CD14-positive monocyte (primary cell): Measurements from ENCODE around the gene GZMB. TPM values are rescaled to one million over a fixed set of nuclear protein-coding genes. Genes with fewer than 3 reads are reported as not detected.
A peak's percentile ranks its signal among the peaks of the same experiment; 100 is the strongest.

Experiments used
- DNase-seq, 3 donors: peaks; one replicate each; pipeline ENCODE4 v3.0.0-alpha.2; 2011 to 2022
- H2AFZ ChIP-seq: 2 replicates; pipeline ENCODE4 v1.6.0; 2012; ENCODE audit warnings: mild to moderate bottlenecking, low read depth, low read length, inconsistent platforms; ENCODE audit not compliant: insufficient read depth, poor library complexity, severe bottlenecking
- H3K27ac ChIP-seq, 2 donors: 1 replicate in 1 of 2; 2 replicates in 1 of 2; pipeline ENCODE4 v1.5.1; 2012 to 2013; ENCODE audit warnings: low read length in 2 of 2, control low read depth in 1 of 2, inconsistent platforms in 1 of 2, low read depth in 1 of 2, mild to moderate bottlenecking in 1 of 2
- H3K27me3 ChIP-seq, 2 donors: one replicate each; pipeline versions ENCODE4 v1.6.0 to v1.6.1; 2011 to 2013; ENCODE audit warnings: low read length in 2 of 2; ENCODE audit not compliant: control insufficient read depth in 2 of 2, insufficient read depth in 2 of 2
- H3K36me3 ChIP-seq, 2 donors: replicated peaks in 1 of 2; 1 replicate in 1 of 2; 2 replicates in 1 of 2; pipeline versions ENCODE4 v1.5.1 to v1.6.1; 2012 to 2013; ENCODE audit warnings: low read length in 2 of 2, control low read depth in 1 of 2, inconsistent platforms in 1 of 2, mild to moderate bottlenecking in 1 of 2; ENCODE audit not compliant: insufficient read depth in 2 of 2, control insufficient read depth in 1 of 2
- H3K4me1 ChIP-seq, 2 donors: 1 replicate in 1 of 2; 2 replicates in 1 of 2; pipeline versions ENCODE4 v1.5.1 to v1.6.1; 2012 to 2013; ENCODE audit warnings: low read length in 2 of 2, control low read depth in 1 of 2, inconsistent platforms in 1 of 2, mild to moderate bottlenecking in 1 of 2, moderate library complexity in 1 of 2; ENCODE audit not compliant: insufficient read depth in 2 of 2, control insufficient read depth in 1 of 2
- H3K4me2 ChIP-seq: replicated peaks from 2 replicates; pipeline ENCODE3; 2012; ENCODE audit warnings: low read length, moderate library complexity, mild to moderate bottlenecking; ENCODE audit not compliant: poor library complexity, severe bottlenecking; ENCODE audit errors: extremely low read depth
- H3K4me3 ChIP-seq, 3 experiments: fragments of 200-600 bp in 1 of 3; sonication (generic) in 1 of 3; replicated peaks in 1 of 3; 1 replicate in 2 of 3; 2 replicates in 1 of 3; pipeline ENCODE4 v1.5.1; 2011 to 2013; ENCODE audit warnings: low read length in 3 of 3, mild to moderate bottlenecking in 3 of 3, control low read depth in 2 of 3, low read depth in 2 of 3, inconsistent platforms in 1 of 3, moderate library complexity in 1 of 3
- H3K79me2 ChIP-seq: 2 replicates; pipeline ENCODE4 v1.6.0; 2012; ENCODE audit warnings: mild to moderate bottlenecking, control low read depth, inconsistent platforms, low read length, moderate library complexity; ENCODE audit not compliant: insufficient read depth
- H3K9ac ChIP-seq: 2 replicates; pipeline ENCODE4 v1.6.0; 2017; ENCODE audit warnings: low read length, mild to moderate bottlenecking; ENCODE audit not compliant: insufficient read depth, poor library complexity, severe bottlenecking
- H3K9me3 ChIP-seq, 2 donors: replicated peaks in 1 of 2; 1 replicate in 1 of 2; 2 replicates in 1 of 2; pipeline versions ENCODE4 v1.5.1 to v1.6.1; 2012 to 2013; ENCODE audit warnings: low read length in 2 of 2, control low read depth in 1 of 2; ENCODE audit not compliant: control insufficient read depth in 1 of 2, insufficient read depth in 1 of 2
- H4K20me1 ChIP-seq: 2 replicates; pipeline ENCODE4 v1.6.0; 2012; ENCODE audit warnings: mild to moderate bottlenecking, low read length, control low read depth, moderate library complexity; ENCODE audit not compliant: insufficient read depth
- H3K27ac Mint-ChIP-seq, 7 donors: one replicate each; pipeline ENCODE4 v1.8.0; 2020; ENCODE audit warnings: mild to moderate bottlenecking in 7 of 7, mixed read lengths in 7 of 7, moderate library complexity in 6 of 7, inconsistent platforms in 2 of 7
- H3K27me3 Mint-ChIP-seq, 3 donors: one replicate each; pipeline ENCODE4 v1.8.0; 2021 to 2022; ENCODE audit warnings: low read depth in 3 of 3, mild to moderate bottlenecking in 3 of 3, mixed read lengths in 3 of 3, moderate library complexity in 3 of 3, inconsistent platforms in 1 of 3
- H3K36me3 Mint-ChIP-seq, 2 donors: one replicate each; pipeline ENCODE4 v1.8.0; 2020; ENCODE audit warnings: mixed read lengths in 2 of 2, inconsistent platforms in 1 of 2, mild to moderate bottlenecking in 1 of 2
- H3K4me1 Mint-ChIP-seq: one replicate; pipeline ENCODE4 v1.8.0; 2020; ENCODE audit warnings: mild to moderate bottlenecking, mixed read lengths
- H3K4me3 Mint-ChIP-seq, 2 donors: one replicate each; pipeline ENCODE4 v1.8.0; 2020; ENCODE audit warnings: mild to moderate bottlenecking in 2 of 2, mixed read lengths in 2 of 2, moderate library complexity in 1 of 2
- H3K9me3 Mint-ChIP-seq, 7 donors: one replicate each; pipeline ENCODE4 v1.8.0; 2020 to 2022; ENCODE audit warnings: mixed read lengths in 7 of 7, mild to moderate bottlenecking in 6 of 7, moderate library complexity in 6 of 7, inconsistent platforms in 2 of 7
- WGBS: methylation state at CpG from one replicate; pipeline ENCODE4 v1.1.5; 2013; ENCODE audit warnings: missing lambda C conversion rate; ENCODE audit not compliant: insufficient coverage; 5-methylcytosine and 5-hydroxymethylcytosine counted together
- intact Hi-C, 2 donors: fragments of 100-400 bp; cut with micrococcal nuclease; formaldehyde crosslinking; loops; one replicate each; pipeline versions ENCODE4 v1.15.0 to v1.15.1; 2023
- polyA plus RNA-seq, 3 donors: library from polyadenylated mRNA; depleted of rRNA in 1 of 3; unstranded in 2 of 3; stranded (reverse) in 1 of 3; fragments of 300-500 nt in 2 of 3; fragments of >200 nt in 1 of 3; fragmentation: Illumina TruSeq in 2 of 3; gene quantifications; 1 replicate in 2 of 3; 2 replicates in 1 of 3; pipeline ENCODE4 v1.2.3, GENCODE V29; 2012 to 2021
- TF ChIP-seq, protein P1 (sequence below): fragments of 200-600 bp; IDR thresholded peaks from one replicate; pipeline ENCODE4 v1.8.0; 2022; ENCODE audit warnings: antibody characterized with exemption, mild to moderate bottlenecking

GZMB gene
- polyA plus RNA-seq, 3 donors: 1.0 to 1.3 TPM; not detected in 1

DNA sequence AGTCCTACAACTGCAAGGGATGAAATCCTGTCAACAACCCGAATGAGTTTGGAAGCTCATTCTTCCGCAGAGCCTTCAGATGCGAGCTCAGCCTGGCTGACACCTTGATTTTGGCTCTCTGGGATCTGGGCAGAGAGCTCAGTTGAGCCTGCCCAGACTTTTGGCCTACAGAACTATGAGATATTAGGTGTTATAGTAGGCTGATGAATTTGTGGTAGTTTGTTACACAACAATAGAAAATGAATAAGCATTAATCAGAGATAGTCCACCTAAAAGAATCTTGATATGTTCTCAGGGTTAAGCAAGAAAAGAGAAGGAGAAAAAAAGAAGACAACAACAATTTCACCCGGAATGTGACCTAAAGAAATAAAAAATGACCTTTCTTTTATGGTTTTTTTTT, 30.4 kb upstream of the GZMB start:
- H3K9me3 Mint-ChIP-seq: no peaks in the 10 kb centered on the region
- H3K4me1 Mint-ChIP-seq: peaks cover 64% of the 10 kb centered on the region
- no peaks in the 10 kb centered on the region for H3K36me3 Mint-ChIP-seq
- Histone ChIP-seq H3K4me3 (no peak overlapping the region), H3K9ac (no peak overlapping the region), H3K36me3 (no peaks in the 10 kb centered on the region), H3K4me1 (peaks cover 48 to 62% of the 10 kb centered on the region in 2 donors), H3K9me3 (no peaks in the 10 kb centered on the region), H3K79me2 (no peaks in the 10 kb centered on the region), H3K4me2 (no peak overlapping the region), H4K20me1 (no peaks in the 10 kb centered on the region), H3K27me3 (no peaks in the 10 kb centered on the region), H2AFZ (no peak overlapping the region), H3K27ac (no peak overlapping the region)
- peaks cover 0 to 5% (median 4%) of the 10 kb centered on the region in 3 donors for H3K27me3 Mint-ChIP-seq
- TF ChIP-seq, protein P1, sequence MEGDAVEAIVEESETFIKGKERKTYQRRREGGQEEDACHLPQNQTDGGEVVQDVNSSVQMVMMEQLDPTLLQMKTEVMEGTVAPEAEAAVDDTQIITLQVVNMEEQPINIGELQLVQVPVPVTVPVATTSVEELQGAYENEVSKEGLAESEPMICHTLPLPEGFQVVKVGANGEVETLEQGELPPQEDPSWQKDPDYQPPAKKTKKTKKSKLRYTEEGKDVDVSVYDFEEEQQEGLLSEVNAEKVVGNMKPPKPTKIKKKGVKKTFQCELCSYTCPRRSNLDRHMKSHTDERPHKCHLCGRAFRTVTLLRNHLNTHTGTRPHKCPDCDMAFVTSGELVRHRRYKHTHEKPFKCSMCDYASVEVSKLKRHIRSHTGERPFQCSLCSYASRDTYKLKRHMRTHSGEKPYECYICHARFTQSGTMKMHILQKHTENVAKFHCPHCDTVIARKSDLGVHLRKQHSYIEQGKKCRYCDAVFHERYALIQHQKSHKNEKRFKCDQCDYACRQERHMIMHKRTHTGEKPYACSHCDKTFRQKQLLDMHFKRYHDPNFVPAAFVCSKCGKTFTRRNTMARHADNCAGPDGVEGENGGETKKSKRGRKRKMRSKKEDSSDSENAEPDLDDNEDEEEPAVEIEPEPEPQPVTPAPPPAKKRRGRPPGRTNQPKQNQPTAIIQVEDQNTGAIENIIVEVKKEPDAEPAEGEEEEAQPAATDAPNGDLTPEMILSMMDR: no peak
- 97% methylated on average over 3 of the region's 4 CpGs for WGBS
- intact Hi-C loops: no loop called here
- no peak for DNase-seq
- H3K4me3 Mint-ChIP-seq: no peak overlapping the region
- no peak overlapping the region for H3K27ac Mint-ChIP-seq

- Histone ChIP-seq H3K27me3 (no peaks in the 10 kb centered on the region), H3K9ac (no peak overlapping the region), H4K20me1 (no peaks in the 10 kb centered on the region), H3K9me3 (no peaks in the 10 kb centered on the region), H2AFZ (peak overlapping the region; percentile 50), H3K36me3 (no peaks in the 10 kb centered on the region), H3K79me2 (no peaks in the 10 kb centered on the region), H3K4me1 (peaks cover 48 to 62% of the 10 kb centered on the region in 2 donors), H3K4me2 (peak overlapping the region; percentile 45), H3K27ac (no peak overlapping the region), H3K4me3 (peak overlapping the region in 1 of 3 experiments; percentile 9)
- peaks cover 69% of the 10 kb centered on the region for H3K4me1 Mint-ChIP-seq
- intact Hi-C loops: no loop called here
- H3K27ac Mint-ChIP-seq: no peak overlapping the region
- TF ChIP-seq, protein P1: no peak
- H3K9me3 Mint-ChIP-seq: no peaks in the 10 kb centered on the region
- peaks cover 0 to 5% (median 4%) of the 10 kb centered on the region in 3 donors for H3K27me3 Mint-ChIP-seq
- no peaks in the 10 kb centered on the region for H3K36me3 Mint-ChIP-seq
- peak in 1 of 3 donors; percentile 11 for DNase-seq
- H3K4me3 Mint-ChIP-seq: peak overlapping the region in 1 of 2 donors; percentile 68
- 0% methylated on average over 3 of the region's 5 CpGs for WGBS
Observed at GRCh38 chr14:24662753-24663152, 28.8 kb upstream of the GZMB start.
